Liver (tissue), 3 donors: ENCODE results near the gene OLFM4.

Experiments used
- EGR1 ChIP-seq, 2 donors: IDR thresholded peaks; 2 replicates each; pipeline ENCODE4 v1.6.1; 2016 to 2018; ENCODE audit warnings: antibody characterized with exemption in 2 of 2, low read depth in 2 of 2
- FOXA2 ChIP-seq: IDR thresholded peaks from 2 replicates; pipeline ENCODE4 v1.6.1; 2016; ENCODE audit warnings: antibody characterized with exemption
- GABPA ChIP-seq, 2 donors: IDR thresholded peaks in 1 of 2; conservative IDR thresholded peaks in 1 of 2; 2 replicates each; pipeline ENCODE4 v1.6.1; 2016; ENCODE audit warnings: antibody characterized with exemption in 2 of 2, mild to moderate bottlenecking in 1 of 2, moderate library complexity in 1 of 2
- JUND ChIP-seq, 2 donors: IDR thresholded peaks; 2 replicates each; pipeline ENCODE4 v1.6.1; 2016; ENCODE audit warnings: antibody characterized with exemption in 2 of 2
- NR2F2 ChIP-seq: IDR thresholded peaks from 2 replicates; pipeline ENCODE4 v1.6.1; 2016; ENCODE audit warnings: antibody characterized with exemption
- RAD21 ChIP-seq, 2 donors: IDR thresholded peaks; 2 replicates each; pipeline ENCODE4 v1.6.1; 2016; ENCODE audit warnings: antibody characterized with exemption in 2 of 2, mild to moderate bottlenecking in 2 of 2
- REST ChIP-seq: IDR thresholded peaks from 2 replicates; pipeline ENCODE4 v1.6.1; 2016; ENCODE audit warnings: antibody characterized with exemption, mild to moderate bottlenecking
- TAF1 ChIP-seq: conservative IDR thresholded peaks from 2 replicates; pipeline ENCODE4 v1.6.1; 2016; ENCODE audit warnings: antibody characterized with exemption, mild to moderate bottlenecking
- YY1 ChIP-seq: IDR thresholded peaks from 2 replicates; pipeline ENCODE4 v1.6.1; 2016; ENCODE audit warnings: antibody characterized with exemption, mild to moderate bottlenecking
- TF ChIP-seq, protein P1 (sequence below): IDR thresholded peaks from 2 replicates; pipeline ENCODE4 v1.6.1; 2016; ENCODE audit warnings: antibody characterized with exemption
- TF ChIP-seq, protein P2 (sequence below): fragments of 150-350 bp; IDR thresholded peaks from 2 replicates; pipeline ENCODE4 v1.5.1; 2017; ENCODE audit warnings: improper control_type of control experiment, low read depth, low read length; ENCODE audit not compliant: missing input control
- donor health status: healthy.
- donor health status: healthy.

GRCh38 chr13:52991344-52992020 is 37.1 kb upstream of the OLFM4 start:
- TF ChIP-seq, protein P1, sequence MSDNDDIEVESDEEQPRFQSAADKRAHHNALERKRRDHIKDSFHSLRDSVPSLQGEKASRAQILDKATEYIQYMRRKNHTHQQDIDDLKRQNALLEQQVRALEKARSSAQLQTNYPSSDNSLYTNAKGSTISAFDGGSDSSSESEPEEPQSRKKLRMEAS: no peak
- TF ChIP-seq, protein P2, sequence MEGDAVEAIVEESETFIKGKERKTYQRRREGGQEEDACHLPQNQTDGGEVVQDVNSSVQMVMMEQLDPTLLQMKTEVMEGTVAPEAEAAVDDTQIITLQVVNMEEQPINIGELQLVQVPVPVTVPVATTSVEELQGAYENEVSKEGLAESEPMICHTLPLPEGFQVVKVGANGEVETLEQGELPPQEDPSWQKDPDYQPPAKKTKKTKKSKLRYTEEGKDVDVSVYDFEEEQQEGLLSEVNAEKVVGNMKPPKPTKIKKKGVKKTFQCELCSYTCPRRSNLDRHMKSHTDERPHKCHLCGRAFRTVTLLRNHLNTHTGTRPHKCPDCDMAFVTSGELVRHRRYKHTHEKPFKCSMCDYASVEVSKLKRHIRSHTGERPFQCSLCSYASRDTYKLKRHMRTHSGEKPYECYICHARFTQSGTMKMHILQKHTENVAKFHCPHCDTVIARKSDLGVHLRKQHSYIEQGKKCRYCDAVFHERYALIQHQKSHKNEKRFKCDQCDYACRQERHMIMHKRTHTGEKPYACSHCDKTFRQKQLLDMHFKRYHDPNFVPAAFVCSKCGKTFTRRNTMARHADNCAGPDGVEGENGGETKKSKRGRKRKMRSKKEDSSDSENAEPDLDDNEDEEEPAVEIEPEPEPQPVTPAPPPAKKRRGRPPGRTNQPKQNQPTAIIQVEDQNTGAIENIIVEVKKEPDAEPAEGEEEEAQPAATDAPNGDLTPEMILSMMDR: no peak
- no peak for TF ChIP-seq RAD21 (IDR thresholded peaks at IDR 0.05)
- TF ChIP-seq GABPA (IDR thresholded peaks at IDR 0.05 in 1 of 2, conservative IDR thresholded peaks at IDR 0.05 in 1 of 2): no peak
- no peak for TF ChIP-seq NR2F2
- TF ChIP-seq TAF1: no peak
- TF ChIP-seq JUND (IDR thresholded peaks at IDR 0.05): no peak
- no peak for TF ChIP-seq REST
- no peak for TF ChIP-seq EGR1 (IDR thresholded peaks at IDR 0.05; ENCODE audit: low read depth in 2 of 2)
- no peak for TF ChIP-seq FOXA2
- TF ChIP-seq YY1: no peak
